ENCODE results near the gene TMEM205.
"Not testable (repeated sequence)": the region's sequence is repeated elsewhere in the genome, so short reads cannot be mapped to it uniquely, and the experiment has no call there.

Gene TMEM205

DNA sequence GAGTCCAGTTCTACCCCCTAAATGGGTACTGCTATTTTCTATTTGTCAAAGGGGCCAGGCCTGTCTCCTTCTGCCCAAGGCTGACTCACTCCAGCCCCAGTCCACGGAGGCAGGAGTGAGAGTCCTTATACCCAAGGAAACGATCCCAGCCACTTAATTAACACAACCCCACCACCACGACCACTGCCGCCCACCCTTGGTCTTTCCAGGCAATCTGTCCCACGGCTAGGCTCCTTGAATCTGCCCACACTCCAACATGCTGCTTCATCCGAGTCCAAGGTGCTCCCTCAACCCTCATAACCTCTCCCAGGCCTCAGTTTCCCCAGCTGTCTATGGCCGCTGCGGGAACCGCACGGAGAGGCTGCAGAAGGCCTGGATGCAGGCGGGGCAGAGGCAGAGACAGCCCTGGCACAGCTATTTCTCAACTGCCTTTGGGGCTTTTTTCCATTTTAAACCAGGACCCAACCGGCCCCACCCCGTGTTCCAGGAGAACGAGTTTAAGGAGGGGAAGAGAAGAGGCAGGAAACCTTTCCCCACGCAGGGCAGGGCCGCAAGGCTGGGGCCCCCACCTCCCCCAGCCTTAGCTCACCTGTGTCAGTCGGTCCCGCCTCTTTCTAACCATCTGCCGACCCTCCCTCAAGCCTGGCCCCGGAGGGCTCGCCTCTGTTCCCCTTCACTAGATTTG, 7.4 kb downstream of the TMEM205 start:
- no peak for DNase-seq

DNA sequence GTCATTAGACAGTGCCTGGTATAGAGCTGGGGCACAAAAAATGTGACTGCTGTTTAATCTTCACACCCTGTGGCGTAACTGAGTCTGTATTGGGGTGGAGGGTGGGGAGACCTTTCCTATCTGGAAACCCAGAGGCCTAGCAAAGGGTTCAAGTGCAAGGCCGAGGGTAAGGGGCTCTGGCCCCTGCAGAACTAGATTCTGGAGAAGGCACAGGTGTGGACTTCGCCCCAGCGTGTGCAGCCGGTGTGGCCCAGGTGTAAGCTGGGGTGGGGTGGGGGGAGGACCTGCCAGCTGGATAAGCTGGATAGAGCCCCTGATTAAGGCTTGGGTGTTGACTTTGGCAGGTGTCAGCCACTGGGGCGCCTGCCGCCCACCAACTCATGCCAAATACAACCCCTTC, 7.9 kb downstream of the TMEM205 start:
- no peak for DNase-seq

DNA sequence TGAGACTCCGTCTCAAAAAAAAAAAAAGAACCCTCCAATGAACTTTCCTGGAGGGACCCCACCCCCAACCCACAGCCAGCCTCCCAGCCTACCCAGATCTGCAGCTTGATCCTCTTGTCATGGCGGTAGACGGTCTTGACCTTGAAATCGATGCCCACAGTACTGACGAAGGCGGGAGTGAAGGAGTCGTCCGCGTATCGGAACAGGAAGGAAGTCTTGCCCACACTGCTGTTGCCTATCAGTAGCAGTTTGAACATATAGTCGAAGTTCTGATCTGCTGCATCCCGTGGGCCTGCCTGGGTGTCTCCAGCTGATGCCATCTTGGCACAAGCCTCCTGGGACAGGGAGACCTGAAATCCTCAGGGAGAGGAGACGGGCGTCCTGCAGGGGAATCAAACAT, 9.0 kb downstream of the TMEM205 start:
- DNase-seq, result no peak

DNA sequence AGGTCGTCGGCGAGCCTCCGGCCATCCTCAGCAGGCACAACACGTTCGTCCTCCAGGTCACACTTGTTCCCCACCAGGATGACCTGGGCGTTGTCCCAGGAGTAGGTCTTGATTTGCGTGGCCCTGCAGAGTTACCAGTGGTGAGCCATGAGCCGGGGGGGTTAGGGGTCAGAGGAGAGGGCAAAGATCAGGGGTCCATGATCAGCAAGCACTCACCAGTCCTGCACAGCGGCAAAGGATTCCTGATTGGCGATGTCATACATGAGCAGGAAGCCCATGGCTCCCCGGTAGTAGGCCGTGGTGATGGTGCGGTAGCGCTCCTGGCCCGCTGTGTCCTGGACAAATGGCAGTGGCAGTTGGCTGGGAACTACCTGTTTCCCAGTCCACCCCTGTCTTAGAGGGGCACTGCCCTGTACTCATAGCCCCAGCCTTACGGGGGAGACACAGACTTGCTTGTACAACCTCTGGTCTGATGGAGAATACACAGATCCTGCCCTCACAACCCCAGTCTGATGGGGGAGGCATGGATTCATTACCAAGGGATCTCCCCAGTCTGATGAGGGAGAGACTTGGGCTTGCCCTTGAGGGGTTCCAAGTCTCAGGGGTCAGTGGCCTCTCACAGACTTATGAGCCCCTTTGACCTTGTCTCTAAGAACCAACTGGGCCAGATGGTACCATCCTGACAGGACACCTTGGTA, 10.5 kb downstream of the TMEM205 start:
- no peak for DNase-seq

DNA sequence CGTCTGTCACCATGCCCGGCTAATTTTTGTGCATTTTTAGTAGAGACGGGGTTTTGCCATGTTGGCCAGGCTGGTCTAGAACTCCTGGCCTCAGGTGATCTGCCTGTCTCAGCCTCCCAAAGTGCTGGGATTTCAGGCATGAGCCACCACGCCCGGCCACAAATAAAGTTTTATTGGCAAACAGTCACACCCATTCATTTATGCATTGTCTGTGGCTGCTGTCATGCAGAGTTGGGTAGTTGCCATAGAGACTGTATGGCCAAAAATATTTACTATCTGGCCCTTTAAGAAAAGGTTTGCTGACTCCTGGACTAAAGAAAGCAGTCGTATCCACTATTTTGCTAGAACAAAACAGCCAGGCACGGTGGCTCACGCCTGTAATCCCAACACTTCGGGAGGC, 12.2 kb downstream of the TMEM205 start:
- not testable (repeated sequence) for DNase-seq

DNA sequence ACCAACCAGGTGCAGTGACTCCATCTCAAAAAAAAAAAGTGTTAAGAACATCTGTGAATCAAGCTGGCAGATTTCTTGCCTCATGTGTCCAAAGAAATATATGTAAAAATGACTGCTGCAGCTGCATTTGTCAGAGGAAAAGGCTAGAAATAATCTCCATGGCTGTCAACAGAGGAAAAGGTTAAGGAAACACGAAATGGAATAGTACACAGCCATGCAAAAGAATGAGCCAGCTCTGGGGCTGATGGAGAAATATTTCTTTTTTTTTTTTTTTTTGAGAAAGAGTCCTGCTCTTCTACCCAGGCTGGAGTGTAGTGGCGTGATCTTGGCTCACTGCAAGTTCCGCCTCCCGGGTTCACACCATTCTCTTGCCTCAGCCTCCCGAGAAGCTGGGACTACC, 13.2 kb downstream of the TMEM205 start:
- DNase-seq, result no peak

DNA sequence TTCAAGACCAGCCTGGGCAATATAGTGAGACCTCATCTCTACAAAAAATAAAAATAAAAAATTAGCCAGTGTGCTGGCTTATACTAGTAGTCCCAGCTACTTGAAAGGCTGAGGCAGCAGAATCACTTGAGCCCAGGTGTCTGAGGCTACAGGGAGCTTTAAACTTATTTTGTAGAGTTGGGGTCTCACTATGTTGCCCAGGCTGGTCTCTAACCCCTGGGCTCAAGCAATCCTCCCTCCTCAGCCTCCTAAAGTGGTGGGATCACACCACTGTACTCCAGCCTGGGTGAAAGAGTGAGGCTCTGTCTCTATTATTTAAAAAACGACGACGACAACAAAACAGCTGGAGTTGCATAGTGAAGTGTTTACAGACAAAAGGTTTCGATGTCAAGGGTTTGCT, 14.6 kb downstream of the TMEM205 start:
- no peak for DNase-seq

DNA sequence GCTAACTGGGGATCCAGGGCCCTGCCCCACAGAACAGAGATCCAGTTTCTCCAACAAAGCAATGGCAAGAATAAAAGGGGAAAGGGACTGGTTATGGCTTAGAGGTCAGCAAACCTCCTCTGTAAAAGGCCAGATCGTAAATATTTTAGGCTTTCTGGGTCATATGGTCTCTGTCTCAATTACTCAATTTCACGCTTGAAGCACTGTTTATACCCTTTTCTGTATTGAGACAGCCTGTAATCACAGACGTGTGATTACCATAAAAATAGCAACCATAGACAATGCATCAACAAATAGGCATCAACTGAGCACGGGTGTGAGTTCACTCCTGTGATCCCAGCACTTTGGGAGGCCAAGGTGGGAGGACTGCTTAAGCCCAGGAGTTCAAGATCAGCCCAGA, 15.9 kb downstream of the TMEM205 start:
- DNase-seq, result no peak

DNA sequence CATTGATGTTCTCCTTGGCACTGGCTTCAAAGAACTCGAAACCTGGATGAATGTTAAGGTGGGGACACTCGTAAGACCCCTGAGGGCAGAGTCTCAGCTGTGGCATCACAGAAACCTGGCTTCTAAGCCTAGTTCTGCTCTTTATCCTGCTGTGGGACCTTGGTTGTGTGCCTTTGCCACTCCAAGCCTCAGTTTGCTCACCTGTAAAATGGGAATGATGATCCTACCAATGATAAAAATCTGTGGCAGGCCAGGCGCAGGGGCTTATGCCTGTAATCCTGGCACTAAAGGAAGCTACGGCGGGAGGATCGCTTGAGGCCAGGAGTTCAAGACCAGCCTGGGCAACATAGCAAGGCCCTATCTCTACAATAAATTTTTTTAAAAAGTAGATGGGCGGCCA, 20.5 kb downstream of the TMEM205 start:
- no peak for DNase-seq

DNA sequence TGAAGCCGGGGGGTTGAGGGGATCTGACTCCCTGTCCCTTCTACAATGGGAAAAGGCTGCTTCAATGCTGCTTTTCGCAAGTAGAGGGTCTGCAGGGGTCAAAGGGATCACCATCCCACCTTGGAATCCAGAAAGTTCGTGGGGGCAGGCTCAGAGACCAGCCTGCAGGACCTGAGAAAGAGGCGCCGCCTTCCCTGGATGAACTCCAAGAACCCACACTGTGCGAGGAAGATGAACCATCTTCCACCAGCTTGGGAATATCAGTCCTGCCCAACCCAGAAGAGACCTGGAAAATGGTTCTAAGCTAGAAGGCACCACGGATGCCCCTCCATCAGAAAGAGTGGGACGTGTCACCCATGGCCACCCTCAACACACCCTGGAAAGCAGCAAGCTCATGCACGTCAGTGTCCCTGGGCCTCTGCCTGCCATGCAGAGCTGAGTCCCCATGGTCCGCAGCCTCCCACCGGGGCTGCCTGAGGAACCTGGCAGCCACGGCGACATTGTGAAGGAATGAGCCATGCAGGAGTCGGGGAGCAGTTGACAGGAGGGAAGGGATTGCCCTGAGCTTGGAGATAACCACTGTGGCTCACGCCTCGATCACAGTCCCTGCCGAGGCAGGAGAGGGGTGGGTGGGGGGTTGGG, 21.2 kb downstream of the TMEM205 start:
- DNase-seq, result no peak

DNA sequence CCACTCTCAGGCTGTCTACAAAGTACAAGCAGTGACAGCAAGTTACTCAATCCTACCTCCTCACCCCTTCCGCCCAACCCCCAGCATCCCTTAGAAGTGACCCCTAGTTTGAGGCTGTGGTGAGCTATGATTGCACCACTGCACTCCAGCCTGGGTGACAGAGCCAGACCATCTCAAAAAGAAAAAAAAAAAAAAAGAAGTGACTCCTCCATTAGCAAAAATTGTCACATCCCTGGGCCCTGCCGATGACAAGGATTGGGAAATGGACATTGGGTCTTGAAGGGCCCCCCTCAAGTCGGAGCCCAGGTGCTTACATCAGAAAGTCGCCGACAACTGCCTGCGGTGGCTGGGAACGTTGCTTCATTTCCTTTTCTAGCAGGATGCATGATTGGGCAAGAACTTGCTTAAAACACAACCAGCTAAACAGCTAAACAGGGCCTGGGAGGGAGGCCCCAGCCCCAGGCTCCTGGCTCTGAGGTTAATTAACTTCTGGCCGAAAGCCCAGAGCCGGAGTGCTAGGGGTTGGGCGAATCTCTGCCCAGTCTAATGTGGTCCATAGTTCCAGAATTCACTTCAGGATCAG, 21.9 kb downstream of the TMEM205 start:
- DNase-seq, result no peak

DNA sequence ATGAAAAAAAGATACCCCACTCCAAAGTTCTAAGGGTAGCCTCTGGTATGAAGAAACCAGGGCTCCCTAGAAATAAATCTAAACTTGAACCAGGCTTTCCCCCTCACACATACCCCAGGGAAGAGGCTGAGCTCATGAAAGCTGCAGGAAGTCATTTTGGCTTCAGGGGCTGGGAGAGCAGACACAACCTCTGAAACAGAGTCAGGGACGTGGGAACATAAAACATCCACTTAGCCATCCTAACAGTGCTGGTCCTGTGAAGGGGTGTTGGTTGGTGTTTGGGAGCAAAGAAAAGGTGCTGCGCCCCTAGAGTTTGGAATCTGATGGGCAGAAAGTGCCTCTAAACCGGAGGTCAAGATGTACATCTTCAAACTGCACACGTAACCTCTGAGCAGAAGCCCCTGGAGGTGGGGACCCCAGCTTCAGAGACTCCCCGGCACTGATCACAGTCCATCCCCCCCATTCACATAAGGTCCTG, 22.4 kb downstream of the TMEM205 start:
- DNase-seq, result no peak

DNA sequence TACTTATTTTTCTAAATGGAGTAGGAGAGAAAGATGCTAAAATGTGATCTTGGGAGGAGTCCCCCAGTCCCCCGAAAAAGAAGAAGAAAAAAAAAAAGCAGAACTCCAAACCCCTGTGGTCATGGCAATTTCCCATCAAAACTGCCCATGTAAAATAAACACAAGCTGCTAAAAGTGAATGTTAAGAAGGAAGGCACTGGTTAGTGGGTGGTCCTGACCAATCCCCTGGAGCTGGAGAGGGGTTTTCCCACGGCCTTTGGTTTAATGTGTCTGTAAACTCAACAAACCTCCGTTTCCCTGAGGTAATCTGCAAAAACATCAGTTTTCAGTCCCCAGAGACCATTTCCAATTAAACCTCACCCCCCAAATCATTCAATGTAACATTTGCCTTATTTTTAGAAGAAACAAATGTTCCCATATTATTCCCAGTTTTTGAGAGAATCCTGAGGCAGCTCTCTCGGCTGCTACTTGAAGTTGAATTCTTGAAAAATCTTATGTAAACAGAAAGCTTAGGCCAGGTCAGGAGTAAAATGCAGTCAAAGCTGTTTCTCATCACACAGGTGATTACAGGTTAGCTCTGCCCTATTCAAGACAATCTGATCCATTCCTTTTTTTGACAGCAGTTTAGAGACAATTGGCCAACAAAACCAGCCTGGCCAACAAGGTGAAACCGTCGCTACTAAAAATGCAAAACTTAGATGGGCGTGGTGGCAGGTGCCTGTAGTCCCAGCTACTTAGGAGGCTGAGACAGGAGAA, 23.6 kb downstream of the TMEM205 start:
- no peak for DNase-seq

DNA sequence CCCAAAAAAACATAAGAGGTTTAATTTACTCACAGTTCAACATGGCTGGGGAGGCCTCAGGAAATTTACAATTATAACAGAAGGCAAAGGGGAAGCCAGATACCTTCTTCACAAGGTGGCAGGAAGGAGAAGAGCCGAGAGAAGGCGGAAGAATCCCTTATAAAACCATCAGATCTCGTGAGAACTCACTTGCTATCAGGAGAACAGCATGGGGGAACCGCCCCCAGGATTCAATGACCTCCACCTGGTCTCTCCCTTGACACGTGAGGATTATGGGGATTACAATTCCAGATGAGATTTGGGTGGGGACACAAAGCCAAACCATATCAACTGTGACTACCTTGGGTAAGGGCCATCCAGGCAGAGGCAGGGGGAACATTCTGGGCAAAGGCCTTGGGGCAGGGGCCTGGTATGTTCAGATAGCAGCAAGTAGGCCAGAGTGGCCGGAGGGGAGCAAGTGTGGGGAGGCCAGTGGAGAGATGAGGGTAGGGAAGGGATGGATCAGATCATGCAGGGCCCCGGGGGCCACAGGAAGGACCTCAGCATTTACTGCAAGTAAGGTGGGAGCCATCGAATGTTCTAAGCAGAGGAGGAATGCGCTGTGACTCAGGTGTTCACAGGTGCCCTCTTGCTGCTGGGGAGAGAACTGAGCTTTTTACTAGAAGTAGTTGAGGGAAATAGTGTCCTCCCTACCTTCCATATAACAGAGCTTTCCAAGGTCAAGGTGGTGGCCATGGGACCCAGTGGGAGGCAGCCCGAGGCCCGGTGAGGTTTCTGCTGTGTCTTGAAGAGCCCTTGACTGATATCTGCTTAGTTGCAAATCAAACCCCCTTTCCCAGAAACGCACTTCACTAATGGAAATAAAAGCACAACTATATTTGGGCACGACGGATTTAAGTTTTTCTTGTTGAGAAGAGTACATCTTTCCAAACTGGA, 24.6 kb downstream of the TMEM205 start:
- DNase-seq, result no peak

DNA sequence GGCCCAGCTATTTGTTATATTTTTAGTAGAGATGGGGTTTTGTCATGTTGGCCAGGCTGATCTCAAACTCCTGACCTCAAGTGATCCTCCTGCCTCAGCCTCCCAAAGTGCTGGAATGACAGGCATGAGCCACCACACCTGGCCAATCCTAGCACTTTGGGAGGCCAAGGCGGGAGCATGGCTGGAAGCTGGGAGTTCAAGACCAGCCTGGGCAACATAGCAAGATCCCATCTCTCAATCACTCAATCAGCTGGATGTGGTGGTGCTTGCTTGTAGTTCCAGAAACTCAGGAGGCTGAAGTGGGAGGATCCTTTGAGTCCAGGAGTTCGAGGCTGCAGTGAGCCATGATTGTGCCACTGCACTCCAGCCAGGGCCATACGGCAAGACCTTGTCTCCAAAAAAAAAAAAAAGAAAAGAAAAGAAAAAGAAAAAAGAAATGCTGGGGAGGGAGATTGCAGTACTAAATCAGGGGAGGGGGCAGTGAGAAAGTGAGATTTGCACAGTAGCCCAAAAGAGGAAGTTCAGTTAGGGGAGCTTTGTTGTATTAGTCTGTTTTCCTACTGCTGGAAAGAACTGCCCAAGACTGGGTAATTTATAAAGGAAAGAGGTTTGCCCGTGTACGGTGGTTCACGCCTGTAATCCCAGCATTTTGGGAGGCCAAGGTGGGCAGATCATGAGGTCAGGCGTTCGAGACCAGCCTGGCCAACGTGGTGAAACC, 25.6 kb downstream of the TMEM205 start:
- not testable (repeated sequence) for DNase-seq

DNA sequence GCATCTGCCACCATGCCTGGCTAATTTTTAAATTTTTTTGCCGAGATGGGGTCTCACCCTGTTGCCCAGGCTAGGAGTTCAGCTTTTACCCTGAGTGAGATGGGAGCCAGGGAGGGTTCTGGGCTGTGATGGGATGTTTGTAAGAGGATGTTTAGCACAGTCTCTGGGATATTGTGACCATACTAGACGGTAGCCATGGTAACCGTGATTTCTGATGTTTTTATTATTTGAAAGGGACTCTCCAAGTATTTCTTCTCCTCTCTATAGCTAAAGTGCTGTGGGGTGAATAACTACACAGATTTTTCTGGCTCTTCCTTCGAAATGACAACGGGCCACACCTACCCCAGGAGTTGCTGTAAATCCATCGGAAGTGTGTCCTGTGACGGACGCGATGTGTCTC, 39.7 kb downstream of the TMEM205 start:
- DNase-seq, result no peak

DNA sequence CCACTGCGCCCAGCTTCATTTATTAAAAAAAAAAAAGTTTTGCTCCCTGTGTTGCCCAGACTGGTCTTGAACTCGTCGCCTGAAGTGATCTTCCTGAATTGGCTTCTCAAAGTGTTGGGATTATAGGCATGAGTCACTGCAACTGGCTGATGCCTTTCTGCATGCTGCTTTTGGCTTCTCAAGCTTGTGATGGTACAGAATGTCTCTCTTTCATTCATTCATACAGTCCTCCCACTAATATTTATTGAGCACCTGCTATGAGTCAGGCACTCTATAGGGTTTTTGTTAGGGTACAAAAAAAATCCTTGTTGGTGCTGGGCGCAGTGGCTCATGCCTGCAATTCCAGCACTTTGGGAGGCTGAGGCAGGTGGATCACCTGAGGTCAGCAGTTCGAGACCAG, 41.1 kb downstream of the TMEM205 start:
- no peak for DNase-seq

DNA sequence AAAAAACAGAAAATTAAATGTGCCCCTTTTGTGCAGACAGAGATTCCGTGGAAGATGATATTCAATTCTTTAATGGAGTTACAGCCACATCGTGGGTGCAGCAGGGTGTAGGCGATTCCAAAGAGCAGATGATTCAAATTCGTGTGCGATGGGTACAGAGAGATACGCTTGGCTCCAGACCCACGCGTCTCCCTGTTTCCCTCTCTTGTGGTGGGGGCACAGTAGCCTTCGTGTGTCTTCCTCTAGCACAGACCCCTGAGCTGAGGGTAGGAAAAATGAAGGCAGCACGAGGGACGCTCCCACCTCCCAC, 45.3 kb downstream of the TMEM205 start:
- no peak for DNase-seq

DNA sequence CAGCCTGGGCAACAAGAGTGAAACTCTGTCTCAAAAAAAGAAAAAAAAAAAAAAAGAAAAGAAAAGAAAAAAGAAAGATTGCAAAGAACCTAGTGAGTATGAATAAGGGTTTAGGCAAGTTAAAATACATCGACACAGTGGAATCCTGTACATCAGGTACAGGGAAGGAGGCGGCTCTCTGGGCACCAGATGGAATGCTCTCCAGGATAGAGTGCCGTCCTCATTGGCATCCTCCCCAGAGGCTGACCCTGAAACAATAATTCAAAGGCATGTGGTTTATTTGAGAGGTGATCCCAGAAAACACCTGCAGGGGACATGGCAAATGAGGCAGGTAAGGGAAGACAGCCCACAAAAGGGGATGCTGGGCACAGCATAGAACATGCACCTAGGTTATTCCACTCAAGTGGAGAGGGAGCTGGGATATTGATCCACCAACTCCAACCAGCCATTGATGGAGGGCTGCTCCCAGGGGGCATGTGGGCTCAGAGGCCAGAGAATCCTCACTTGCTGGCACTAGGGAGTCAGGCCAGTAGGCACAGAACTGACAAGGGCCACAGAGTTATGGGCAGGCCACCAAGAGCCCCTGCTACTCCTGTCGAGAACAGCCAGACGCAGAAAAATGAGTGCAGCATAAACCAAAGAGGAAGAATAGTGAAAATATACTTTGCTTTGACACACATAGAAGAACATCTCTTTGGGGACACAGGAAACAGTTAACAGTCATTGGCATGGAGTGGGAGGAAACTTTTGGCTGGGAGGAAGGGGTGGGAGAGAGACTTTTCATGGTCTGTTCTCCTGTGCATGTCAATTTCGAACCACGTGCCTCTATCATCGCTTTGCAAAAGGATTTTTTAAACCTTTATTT, 45.9 kb downstream of the TMEM205 start:
- no peak for DNase-seq

DNA sequence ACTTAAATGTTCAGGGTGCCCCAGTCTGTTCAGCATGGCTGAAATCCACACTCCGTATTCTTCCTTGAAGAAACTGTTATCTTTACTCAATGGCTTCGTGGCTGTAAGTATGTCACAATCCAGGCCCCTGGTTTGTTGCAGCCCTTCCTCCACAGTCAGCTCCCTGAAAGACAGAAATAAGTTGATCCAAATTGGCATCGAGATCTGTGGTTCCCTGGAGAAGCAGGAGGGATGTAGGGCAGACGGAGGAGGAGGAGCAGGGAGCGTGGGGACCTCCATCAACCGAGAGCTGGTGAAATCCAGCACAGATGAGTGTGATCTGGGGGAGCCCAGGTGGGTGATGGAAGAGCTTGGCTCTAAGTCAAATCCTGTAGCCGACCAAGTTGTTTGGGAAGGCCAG, 49.8 kb downstream of the TMEM205 start:
- no peak for DNase-seq
